Right ventricle myocardium superior (tissue), 1 donor: ENCODE data around the gene DOCK9. TPM values are rescaled to one million over a fixed set of nuclear protein-coding genes. Genes with fewer than 3 reads are reported as not detected.

Source experiments
- ATAC-seq: fragments of 200-7000 bp; cut with Tn5 transposase; one replicate; pipeline ENCODE4 v1.9.1; 2020; ENCODE audit warnings: mild to moderate bottlenecking; ENCODE audit not compliant: poor library complexity
- DNase-seq: peaks from one replicate; pipeline ENCODE4 v3.0.0-alpha.2; 2020
- intact Hi-C: fragments of 100-400 bp; cut with DNase I; formaldehyde crosslinking; loops from one replicate; pipeline ENCODE4 v1.11.2; 2022
- total RNA-seq: library from RNA; stranded (reverse); fragmentation: NEBNext Ultra II Directional; extraction: Animal tissue kit (Norgen Biotek cat#: 25700); gene quantifications from one replicate; pipeline ENCODE4 v1.2.1, GENCODE V29; 2021
- donor health status: DM: no; HTN: yes; CAD: no; lungs with severe emphysema.

DOCK9 gene
- total RNA-seq, 1 donor from 2014 or later = 28.3 TPM

DNA sequence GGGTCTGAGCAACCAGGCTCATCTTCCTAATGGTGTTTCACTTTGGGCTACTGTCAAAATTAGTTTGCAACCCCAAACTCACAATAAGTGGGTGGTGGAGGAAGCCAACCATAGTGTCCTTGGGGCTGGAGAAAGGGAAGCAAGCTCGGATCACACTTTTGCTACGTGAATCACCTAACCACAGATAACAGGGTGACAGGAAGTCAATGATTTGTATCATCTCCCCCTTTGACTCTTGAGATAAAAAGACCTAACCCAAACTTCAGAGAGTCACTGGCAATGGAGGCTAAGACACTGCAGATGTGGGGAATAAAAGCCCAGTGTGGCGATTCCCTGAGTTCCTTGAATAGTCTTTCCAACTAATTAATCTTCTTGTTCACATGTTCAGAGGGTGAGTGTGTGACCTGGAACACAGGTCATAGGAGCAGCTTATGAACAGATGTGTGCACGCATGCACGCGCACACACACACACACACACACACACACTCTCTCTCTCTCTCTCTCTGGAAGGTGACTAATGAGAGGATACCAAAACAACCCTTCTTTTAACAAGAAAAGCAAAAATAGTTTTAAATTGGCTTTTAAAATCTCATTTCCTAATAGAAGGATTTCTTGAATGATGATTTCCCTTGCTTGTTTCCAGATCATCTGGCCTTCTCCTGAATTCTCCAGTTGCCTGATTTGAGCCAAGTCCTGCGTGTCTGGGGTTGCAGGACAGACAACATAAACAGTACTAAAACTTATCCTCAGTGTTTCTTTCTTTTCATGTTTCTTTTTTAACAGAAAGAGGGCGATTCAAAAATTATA, 21.2 kb upstream of the DOCK9 start:
- ATAC-seq (peak; percentile 53), DNase-seq (no peak)
- intact Hi-C loops = no loop called here

DNA sequence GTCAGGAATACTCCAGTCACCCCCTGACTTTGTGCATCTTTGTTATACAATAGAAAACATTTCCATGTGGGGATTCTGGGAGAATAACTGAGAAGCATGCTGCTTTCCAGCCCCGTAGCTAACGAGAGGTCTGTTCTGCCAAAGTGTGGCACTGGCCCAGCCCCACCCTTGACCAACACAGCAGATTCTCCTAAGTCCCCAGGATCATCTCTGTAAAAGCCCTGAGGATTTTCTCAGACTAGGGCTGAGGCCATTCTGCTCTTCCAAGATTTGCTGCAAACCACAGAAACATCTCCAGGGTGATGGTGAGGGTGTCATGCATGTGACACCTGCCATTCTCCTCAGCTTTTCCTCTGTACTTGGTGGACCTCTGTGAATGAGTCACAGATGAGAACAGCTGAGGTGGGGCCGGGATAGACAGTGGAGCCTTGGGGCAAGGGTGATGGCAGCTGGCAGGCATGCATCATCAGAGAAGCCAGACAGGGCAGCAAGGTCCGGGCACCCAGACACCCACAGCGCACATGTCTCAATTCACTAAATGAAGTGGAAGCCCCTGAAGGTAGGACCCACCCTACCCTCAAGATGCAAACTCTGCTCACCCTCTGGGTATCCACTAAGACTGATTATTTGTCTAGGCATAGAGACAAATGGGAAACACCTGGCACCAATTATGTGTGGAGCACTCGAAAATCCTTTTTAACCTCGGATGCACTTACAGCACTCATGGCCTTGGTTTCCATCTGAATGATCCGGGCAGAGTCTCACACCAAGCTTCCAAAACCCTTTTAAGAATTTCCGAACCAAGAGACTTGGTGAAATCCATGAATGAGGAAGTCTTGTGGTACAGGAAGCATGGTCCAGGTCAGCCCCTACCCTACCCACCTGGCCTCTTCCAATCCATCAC, 20.1 kb upstream of the DOCK9 start:
- intact Hi-C loops = no loop called here
- ATAC-seq (peak; percentile 25), DNase-seq (no peak)

DNA sequence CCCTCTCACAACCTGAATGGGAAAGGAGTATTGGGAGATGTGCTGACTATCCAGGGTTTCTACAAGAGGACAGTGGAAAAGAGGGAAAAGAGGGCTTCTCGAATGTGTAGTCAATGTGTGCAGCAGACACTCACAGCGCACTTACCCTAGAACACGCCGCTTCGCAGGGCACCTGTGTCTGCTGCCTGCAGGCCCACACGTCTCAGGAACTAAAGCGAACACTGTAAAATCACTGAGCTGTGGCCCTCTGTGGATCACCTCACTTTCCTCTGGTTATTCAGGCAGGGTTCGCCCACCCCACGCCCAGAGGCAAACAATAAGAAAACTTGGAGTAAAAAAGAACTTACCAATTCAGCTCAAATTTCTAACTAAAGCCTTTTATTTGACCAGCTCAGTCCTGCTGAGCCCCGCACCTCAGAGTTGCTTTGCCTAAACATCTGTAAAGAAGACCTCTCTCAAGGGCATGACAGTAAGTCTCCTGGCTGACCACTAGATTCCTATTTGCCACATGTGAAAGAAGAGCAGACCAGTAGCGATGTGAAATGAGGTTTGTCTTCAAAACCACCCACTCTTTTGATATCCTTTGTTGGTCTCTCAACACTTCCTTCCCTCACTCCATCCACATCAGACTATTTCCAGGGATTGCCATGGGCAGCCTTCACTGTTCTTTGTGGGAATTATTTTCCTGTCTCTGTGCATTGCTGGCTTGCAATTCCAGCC, 19.3 kb upstream of the DOCK9 start:
- intact Hi-C loops = no loop called here
- ATAC-seq (no peak), DNase-seq (no peak)

DNA sequence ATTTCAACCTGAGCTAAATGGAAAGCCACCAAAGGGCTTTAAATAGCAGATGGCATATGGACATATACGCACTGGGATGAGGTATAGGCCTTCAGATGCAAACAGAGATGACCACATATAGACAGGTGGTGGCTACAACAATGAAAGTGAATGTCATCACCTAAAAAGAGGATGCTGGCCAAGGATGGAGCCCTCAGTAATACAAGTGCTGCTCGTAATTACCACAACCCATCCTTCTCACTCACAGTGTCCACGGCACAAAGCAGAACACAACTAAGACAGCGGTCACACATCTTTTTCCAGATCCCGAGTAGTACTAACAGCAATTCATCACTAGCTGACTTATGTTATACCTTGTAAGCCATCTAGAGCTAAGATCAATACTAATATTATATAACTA, 18.2 kb upstream of the DOCK9 start:
- intact Hi-C loops = no loop called here
- ATAC-seq (no peak), DNase-seq (no peak)

DNA sequence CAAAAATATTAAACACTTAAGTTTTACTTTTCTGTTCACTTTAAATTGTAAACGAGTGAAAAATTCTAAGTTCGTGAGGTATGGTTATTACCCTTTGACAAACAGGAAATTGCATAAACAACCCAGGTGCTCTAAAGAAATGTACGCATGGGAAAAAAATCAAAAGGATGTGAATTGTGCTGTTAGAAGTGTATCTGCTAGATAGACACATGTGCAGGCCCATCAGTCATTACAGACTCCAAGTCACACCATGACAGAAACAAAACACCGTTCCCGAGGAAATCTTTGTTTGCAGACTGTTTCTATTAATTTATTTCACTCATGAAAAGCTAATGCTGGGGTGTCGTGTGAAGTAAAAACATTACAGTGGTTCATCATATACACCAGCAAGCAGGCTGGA, 17.0 kb upstream of the DOCK9 start:
- intact Hi-C loops = no loop called here
- ATAC-seq (no peak), DNase-seq (no peak)

DNA sequence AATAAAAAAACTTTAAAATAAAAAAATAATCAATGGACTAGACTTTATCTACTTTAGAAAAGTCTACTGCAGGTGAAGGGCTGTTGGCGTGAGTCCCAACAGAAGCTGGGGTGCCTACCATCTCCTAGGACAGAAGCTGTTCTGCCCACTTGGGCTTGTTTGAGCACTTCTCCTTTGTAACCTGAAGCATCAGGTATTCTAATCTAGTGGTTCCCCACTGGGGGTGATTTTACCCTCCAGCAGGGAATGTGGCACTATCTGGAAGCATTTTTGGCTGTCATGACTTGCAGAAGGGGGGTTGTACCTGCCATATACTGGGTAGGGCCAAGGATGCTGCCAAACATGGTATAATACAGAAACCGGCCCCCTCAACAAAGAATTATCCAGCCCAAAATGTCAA, 16.2 kb upstream of the DOCK9 start:
- ATAC-seq = no peak
- intact Hi-C loops = no loop called here
- DNase-seq = no peak

DNA sequence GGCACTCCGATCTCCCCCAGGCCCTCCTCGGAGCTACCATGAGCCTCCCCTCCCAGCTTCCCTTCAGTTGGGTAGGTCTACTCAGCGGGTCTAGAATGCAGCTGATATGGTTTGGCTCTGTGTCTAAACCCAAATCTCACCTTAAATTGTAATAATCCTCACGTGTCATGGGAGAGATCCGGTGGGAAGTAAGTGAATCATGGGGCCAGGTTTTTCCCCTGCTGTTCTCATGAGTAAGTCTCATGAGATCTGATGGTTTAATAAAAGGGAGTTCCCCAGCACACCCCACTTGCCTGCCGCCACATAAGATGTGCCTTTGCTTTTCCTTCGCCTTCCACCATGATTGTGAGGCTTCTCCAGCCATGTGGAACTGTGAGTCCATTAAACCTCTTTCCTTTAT, 14.5 kb upstream of the DOCK9 start:
- intact Hi-C loops = no loop called here
- no peak for DNase-seq

DNA sequence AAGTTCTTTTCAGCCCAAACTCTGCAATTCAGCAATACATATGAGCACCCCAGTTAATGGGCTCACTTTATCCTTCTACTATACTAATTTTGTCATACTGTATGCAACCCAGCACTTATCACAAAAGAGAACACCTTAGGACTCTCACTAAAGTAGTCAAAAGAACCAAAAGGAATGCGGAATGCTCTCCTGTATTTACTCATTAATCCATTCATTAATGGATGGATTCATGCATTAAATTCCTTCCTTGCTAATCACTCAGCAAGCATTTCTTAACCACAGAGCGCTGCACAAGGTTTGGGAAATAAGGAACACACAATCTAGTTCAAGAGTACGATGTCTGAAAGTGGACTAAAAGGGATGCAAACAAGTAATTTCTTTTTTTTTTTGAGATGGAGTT, 12.8 kb upstream of the DOCK9 start:
- DNase-seq (no peak), ATAC-seq (no peak)
- intact Hi-C loops = no loop called here

More for the DNA sequence above, 14.5 kb upstream of the DOCK9 start:
- ATAC-seq = no peak

DNA sequence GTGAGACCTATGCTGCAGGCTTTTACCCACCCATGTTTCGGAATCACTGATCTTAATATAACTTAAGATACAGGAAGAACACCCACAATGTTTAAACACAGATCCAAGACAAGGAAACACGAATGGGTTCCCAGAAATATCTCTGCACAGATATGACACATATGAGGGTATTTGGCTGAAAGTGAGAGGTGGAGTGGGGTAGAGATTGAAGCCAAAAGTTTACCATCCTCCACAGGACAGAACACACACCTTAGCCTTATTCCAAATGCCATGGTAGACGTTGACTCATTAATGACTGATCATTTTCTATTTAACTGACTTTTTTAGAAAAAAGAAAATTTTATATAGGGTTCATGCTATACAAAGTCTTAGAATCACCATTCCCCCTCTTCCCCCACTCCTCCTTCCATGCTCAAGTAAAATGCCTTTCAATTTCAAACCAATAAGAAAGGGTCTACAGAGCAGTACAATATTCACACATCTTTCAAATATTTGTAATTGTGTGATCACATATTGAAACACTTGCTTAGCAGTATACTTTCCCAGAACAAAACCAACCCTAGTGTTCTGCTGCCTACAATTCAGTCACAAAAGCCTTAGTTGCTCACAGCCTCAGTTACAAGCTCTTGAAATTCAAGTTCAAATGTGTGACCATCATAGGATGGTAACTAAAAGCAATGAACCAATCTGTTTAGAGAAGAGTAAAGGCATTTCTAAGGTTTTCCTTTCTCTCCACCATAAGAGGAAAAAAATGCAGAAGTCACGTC, 11.8 kb upstream of the DOCK9 start:
- intact Hi-C loops = no loop called here

DNA sequence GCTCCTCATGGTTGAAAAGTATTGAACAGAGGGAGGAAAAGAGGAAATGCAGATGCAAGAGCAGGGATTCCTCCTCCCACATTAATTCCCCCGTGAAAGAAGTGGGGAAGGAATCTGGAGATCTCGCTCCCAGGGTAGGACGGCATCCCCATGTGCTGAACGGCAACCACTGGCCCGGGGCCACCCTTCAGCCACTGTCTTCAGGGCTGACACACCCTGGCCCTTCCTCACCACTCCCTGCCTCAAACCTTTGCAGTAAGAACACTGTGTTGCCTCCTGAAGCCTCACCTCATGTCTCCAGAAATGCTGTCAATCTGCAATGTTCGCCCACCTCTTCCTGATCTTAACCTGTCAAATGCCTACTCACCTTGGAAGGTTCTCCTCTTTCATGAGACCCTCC, 10.9 kb upstream of the DOCK9 start:
- ATAC-seq (no peak), DNase-seq (no peak)
- intact Hi-C loops = no loop called here

More for the DNA sequence above, 11.8 kb upstream of the DOCK9 start:
- DNase-seq = no peak
- no peak for ATAC-seq

DNA sequence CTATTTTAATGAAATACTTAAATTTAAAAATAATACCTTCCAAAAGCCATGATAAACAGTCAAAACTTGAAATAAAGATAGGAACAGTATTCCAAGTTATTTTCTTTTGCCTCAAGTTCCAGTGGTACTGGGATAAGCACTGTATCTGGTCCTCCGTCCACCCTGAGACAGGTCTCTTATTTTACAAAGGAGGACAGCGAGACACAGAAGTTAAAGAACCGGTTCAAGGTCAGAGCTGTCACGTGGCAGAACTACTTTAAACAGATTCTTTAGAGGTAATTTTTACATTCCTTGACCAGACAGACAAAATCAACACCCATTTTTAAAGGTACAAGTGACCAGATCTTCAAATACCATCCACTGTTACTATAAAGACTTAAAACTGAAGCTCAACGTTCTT, 10.4 kb upstream of the DOCK9 start:
- no peak for DNase-seq
- intact Hi-C loops = no loop called here
- ATAC-seq = no peak

DNA sequence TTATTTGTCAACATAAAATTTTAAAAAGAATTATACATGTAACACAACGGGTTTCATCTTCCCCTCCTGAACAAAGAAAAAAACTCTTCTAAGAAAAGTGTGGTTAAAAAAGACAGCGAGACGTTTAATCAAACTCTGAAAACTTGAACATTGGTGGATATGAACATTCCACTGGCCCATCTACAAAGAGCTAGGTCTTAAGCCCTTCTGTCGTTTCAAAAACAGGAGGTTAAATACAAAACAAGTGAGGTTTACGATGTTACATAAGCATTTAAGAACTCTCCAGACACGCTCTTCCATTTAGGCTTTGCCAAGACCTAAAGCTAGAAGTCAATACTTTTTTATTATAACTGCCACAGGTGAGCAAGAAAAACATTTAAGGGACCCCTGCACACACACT, 9.4 kb upstream of the DOCK9 start:
- intact Hi-C loops = no loop called here
- no peak for DNase-seq
- no peak for ATAC-seq

DNA sequence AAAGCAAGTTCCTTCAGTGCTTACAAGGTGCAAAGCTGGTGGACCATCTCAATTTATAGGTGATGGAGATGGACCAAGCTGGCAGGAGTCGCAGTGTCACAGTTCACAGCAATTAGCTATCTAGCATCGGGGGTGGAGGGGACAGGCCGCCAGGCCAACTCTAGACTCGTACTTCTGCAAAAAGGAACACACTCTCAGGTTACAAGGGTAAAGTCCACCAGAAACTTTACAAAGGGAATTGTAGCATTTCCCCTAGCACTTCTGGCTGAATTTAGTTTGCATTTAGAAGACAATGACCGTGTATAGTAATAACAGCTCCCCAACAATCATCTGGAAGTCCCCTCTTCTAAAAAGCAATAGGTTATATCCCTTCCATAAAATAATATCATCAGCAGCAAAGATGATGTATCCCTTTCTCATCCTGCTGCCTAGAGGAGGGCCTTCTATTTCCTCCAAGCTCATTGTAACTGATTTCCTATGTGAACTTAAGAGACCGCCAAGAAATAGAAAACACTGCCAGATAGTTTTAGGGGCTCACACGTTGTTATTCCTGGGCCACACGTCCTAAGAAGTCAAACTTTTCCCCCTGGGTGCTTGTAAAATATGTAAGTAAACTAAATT, 8.5 kb upstream of the DOCK9 start:
- intact Hi-C loops = no loop called here
- DNase-seq = no peak
- no peak for ATAC-seq

DNA sequence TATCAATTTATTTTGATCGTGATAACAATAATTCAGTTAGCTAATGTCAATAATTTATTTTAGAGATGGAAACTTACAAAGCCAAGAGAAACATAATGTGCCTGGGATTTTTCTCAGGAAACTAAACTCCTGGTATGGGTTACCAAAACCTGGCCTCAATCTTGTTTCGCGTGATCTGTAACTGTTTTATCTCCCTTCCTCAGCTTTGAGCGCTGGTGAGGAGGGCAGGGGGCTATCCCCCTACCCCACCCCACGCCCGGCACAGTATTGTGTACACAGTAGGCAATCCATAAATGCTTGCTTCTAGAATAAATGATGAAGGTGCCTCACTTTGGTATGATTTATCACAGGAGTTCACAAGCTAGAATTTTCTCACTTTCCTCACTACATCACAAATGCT, 7.7 kb upstream of the DOCK9 start:
- DNase-seq (no peak), ATAC-seq (no peak)
- intact Hi-C loops = no loop called here

DNA sequence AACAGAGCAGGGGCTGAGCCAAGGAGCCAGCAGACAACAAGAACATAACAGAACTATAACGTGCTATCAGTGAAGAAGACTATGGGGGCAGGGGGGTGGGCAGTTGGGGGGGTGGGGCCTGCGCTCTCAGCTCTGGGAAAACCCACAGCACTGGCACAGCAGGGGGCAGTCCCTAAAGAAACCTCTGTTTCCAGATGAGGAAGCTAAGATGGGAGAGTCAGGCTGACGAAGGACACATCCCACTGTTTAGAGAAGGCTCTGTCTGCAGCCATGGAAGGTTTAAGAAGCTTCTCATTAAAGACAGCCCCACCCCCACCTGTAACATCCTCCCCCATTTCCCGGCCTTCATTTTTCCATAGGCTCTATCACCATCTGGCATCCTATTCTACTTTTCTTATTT, 7.1 kb upstream of the DOCK9 start:
- no peak for DNase-seq
- intact Hi-C loops = no loop called here
- ATAC-seq = no peak

DNA sequence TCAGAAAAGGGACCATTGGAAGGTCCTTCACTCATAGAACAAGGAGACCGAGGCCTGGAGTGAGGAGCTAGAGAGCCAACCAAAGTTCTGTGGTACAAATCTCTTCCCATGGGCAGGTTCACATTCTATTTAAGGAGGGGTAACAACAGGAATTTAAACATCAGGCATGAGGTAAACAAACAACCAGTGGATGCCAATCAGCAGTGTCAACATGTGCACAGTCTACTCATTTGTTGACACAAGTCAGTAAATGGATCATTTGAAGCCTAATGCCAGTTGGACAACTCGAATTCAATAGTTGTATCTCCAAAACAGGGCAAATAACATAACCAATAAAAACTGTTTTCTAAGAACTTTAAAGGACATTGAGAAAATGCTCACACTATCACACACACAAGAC, 6.3 kb upstream of the DOCK9 start:
- intact Hi-C loops = no loop called here
- ATAC-seq = no peak

DNA sequence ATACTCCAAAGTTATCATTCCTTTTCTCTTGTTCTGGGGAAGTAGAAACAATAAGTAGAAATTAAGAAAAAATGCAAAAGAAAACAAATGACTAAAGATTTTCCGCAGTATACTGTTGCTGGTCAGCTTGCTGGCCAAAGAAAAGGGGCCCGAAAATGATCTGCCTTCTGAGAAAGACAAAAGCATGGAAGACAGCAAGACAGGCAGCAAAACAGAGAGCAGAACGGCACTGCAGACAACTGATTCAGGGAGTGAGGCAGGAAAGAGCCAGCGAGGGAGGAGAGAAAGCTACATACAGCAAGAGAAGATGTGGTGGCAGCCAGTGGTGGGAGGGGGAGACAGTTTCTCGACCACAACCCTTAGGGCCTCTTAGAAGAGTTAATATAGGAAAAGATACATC, 5.3 kb upstream of the DOCK9 start:
- no peak for ATAC-seq
- DNase-seq = no peak
- intact Hi-C loops = no loop called here

More for the DNA sequence above, 6.3 kb upstream of the DOCK9 start:
- no peak for DNase-seq

DNA sequence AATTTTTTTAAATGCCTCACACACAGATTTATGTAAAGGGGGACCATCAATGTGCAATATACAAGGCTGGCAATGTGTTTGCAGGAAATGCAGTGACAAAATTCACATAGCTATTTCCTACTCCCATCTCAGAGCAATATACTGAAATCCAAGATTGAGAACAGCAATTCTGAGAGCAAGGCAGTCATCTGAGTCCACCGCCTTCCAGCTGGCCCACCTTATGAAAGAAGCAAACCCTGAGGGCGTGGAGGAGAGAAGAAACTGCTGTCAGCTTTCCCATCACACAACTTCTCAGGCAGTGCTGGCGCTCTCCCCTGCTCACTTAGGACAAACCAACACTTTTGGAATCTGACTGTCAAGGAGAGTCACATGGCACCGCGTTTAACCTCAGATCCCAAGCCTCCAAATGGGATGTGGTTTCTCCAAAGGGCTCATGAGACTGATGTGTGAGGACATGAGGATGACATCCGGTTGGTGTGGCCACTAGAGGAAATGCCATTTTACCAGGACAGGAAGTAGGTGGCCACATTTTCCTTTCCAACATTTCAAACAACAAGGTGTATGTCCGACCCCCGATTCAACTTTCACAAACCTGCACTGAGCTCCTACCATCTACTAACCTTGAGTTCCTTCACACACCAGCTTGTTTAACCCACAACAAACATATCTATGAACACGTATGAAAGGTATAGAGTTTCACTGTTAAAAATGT, 3.7 kb upstream of the DOCK9 start:
- intact Hi-C loops = no loop called here
- ATAC-seq (no peak), DNase-seq (no peak)
